ENCODE measurements around the gene TNFAIP8. TPM values are rescaled to one million over a fixed set of nuclear protein-coding genes. Genes with fewer than 3 reads are reported as not detected.

TNFAIP8 gene
- total RNA-seq, 1 experiment from 2014 or later, result 7.3 TPM

DNA sequence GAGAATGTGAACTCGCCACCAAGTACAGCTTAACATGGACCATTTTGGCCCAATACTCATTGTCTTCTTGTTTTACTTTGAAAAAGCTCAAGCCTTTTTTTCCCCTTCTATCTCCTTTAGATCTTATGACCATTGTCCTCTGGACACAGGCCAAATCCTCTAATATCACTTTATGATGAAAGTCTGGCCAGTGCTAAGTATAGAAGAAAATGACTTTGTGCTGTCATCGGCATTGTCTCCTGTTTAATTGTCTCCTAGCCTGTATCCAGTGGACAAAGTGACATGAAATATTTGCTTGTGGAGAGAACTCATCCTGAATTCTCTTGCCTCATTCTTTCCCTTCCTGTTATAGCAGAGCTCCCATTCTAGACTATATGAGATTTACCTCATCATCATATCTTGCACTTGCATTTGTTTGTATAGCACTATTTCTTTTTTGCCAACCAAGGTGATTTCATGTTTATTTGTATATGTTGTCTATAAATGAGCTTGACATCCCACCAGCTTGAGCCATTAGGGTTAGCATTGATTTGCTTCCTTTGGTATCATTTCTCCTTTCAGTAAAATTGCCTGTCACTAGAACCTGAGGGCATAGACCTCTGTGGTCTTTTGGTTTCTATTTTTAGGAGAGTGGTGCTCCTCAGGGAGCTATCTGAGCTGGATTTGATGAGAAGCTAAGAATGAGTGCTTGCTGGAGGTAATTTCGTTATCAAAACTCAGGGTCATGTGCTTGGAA is 18.8 kb upstream of the TNFAIP8 start:
- H3K79me1 ChIP-seq (ENCODE audit: insufficient read depth, low read depth, low read length, poor library complexity, severe bottlenecking), result no peaks in the 10 kb centered on the region
- no peak overlapping the region for H4K91ac ChIP-seq (ENCODE audit: insufficient read length, low read depth, low read length)
- no peaks in the 10 kb centered on the region for H3K27me3 ChIP-seq (ENCODE audit: insufficient read depth, low read length)
- no peak overlapping the region for H2AK5ac ChIP-seq (ENCODE audit: insufficient read length, low read length)
- no peak overlapping the region for H2BK5ac ChIP-seq (ENCODE audit: insufficient read length, low read length)
- H3K23me2 ChIP-seq (ENCODE audit: insufficient read length, low read depth, low read length, poor library complexity, severe bottlenecking), result no peaks in the 10 kb centered on the region
- H4K8ac ChIP-seq (replicated peaks; ENCODE audit: insufficient read length, low read depth, low read length), result no peak overlapping the region
- no peaks in the 10 kb centered on the region for H3K9me3 ChIP-seq (ENCODE audit: control insufficient read depth, low read depth, low read length)
- no peak overlapping the region for H2BK15ac ChIP-seq (ENCODE audit: low read depth, low read length)
- H3K9ac ChIP-seq (ENCODE audit: extremely low read depth, insufficient read length, low read length), result no peak overlapping the region
- H3K23ac ChIP-seq (ENCODE audit: insufficient read length, low read depth, low read length), result no peak overlapping the region
- H3K36me3 Mint-ChIP-seq (ENCODE audit: insufficient read depth in 1 of 3, low read depth in 3 of 3), result 0 out of 7 replicates have a peak, but pooled peaks cover 0 to 2% (median 0%) of the 10 kb centered on the region in 3 experiments
- no peak overlapping the region for H2BK12ac ChIP-seq (ENCODE audit: insufficient read length, low read depth, low read length)
- WGBS (ENCODE audit: extremely low coverage, insufficient read length, low lambda C conversion rate), result no CpG with 5 or more reads among the region's 3 CpGs
- no peak overlapping the region for H3K56ac ChIP-seq (ENCODE audit: insufficient read length, low read depth, low read length)
- H2AFZ ChIP-seq (ENCODE audit: low read length), result no peak overlapping the region
- H3K27me3 Mint-ChIP-seq (ENCODE audit: low read depth), result no peaks in the 10 kb centered on the region
- H3K4me2 ChIP-seq (ENCODE audit: insufficient read depth, insufficient read length, low read length), result no peak overlapping the region
- H3K4me1 ChIP-seq (ENCODE audit: insufficient read depth, low read length), result 0 out of 2 replicates have a peak, but pooled peaks cover 3% of the 10 kb centered on the region
- H3K4me3 Mint-ChIP-seq, result no peak overlapping the region
- H3K14ac ChIP-seq (ENCODE audit: insufficient read depth, low read length), result no peak overlapping the region
- no peak overlapping the region for H4K5ac ChIP-seq (ENCODE audit: insufficient read length, low read depth, low read length)
- H3K79me2 ChIP-seq (ENCODE audit: insufficient read depth, low read length), result no peaks in the 10 kb centered on the region
- H2BK20ac ChIP-seq (ENCODE audit: low read depth, low read length, poor library complexity, severe bottlenecking), result no peak overlapping the region
- H3K9me3 Mint-ChIP-seq, result no peaks in the 10 kb centered on the region
- no peaks in the 10 kb centered on the region for H4K20me1 ChIP-seq (ENCODE audit: control insufficient read depth, insufficient read depth, insufficient read length)
- no peak overlapping the region for H3K18ac ChIP-seq (ENCODE audit: insufficient read length, low read depth, low read length)
- DNase-seq, result no peak
- no peak overlapping the region for H3K27ac ChIP-seq (ENCODE audit: insufficient read length, low read depth, low read length)
- peaks cover 21 to 24% of the 10 kb centered on the region in 2 experiments for H3K4me1 Mint-ChIP-seq
- no peak overlapping the region for H3K27ac Mint-ChIP-seq
- no peak overlapping the region for H3T11ph ChIP-seq (ENCODE audit: low read length)
- no peak overlapping the region for H2BK120ac ChIP-seq (ENCODE audit: low read depth, low read length, poor library complexity, severe bottlenecking)
- no peak overlapping the region for H3K4ac ChIP-seq (ENCODE audit: low read depth, low read length)
- TF ChIP-seq CTCF (conservative IDR thresholded peaks at IDR 0.05), result no peak

Data from H9 (cell line).